Left kidney (tissue), 2 donors: ENCODE data around the gene ARHGAP9. TPM values are rescaled to one million over a fixed set of nuclear protein-coding genes. Genes with fewer than 3 reads are reported as not detected.
A peak's percentile ranks its signal among the peaks of the same experiment; 100 is the strongest.

Experiments
- DNase-seq: peaks from one replicate; pipeline ENCODE4 v3.0.0-alpha.2; 2013
- polyA plus RNA-seq: library from polyadenylated mRNA; unstranded; fragments of 120-200 nt; gene quantifications from one replicate; pipeline ENCODE4 v1.2.1, GENCODE V29; 2013; ENCODE audit not compliant: insufficient read length

The ARHGAP9 gene
- polyA plus RNA-seq, 1 donor: 2.6 TPM

GRCh38 chr12:57473886-57474285 is 5.8 kb downstream of the ARHGAP9 start:
- DNase-seq: no peak

- no peak for DNase-seq
Observed at GRCh38 chr12:57473392-57473791, 6.3 kb downstream of the ARHGAP9 start.

- no peak for DNase-seq
Observed at GRCh38 chr12:57472391-57472790, 7.3 kb downstream of the ARHGAP9 start.

GRCh38 chr12:57471661-57472060 is 8.0 kb downstream of the ARHGAP9 start:
- no peak for DNase-seq

- no peak for DNase-seq
Observed at GRCh38 chr12:57470970-57471656, 8.6 kb downstream of the ARHGAP9 start.

GRCh38 chr12:57470286-57470969 is 9.2 kb downstream of the ARHGAP9 start:
- DNase-seq: no peak

- no peak for DNase-seq
Observed at GRCh38 chr12:57469296-57470164, 10.1 kb downstream of the ARHGAP9 start.

GRCh38 chr12:57467915-57468314 is 11.8 kb downstream of the ARHGAP9 start:
- DNase-seq: no peak

- DNase-seq: no peak
Observed at GRCh38 chr12:57467212-57467874, 12.3 kb downstream of the ARHGAP9 start.

GRCh38 chr12:57465747-57466505 is 13.7 kb downstream of the ARHGAP9 start:
- DNase-seq: no peak

GRCh38 chr12:57465030-57465746 is 14.5 kb downstream of the ARHGAP9 start:
- DNase-seq: no peak

- DNase-seq: no peak
Observed at GRCh38 chr12:57464569-57464968, 15.1 kb downstream of the ARHGAP9 start.

GRCh38 chr12:57462912-57463253 is 16.8 kb downstream of the ARHGAP9 start:
- DNase-seq: no peak

GRCh38 chr12:57462251-57462911 is 17.3 kb downstream of the ARHGAP9 start:
- peak; percentile 91 for DNase-seq

- DNase-seq: no peak
Observed at GRCh38 chr12:57461917-57462250, 17.8 kb downstream of the ARHGAP9 start.

- DNase-seq: peak; percentile 80
Observed at GRCh38 chr12:57461276-57461916, 18.3 kb downstream of the ARHGAP9 start.

- DNase-seq: no peak
Observed at GRCh38 chr12:57460841-57461275, 18.8 kb downstream of the ARHGAP9 start.

- DNase-seq: no peak
Observed at GRCh38 chr12:57460468-57460784, 19.2 kb downstream of the ARHGAP9 start.

GRCh38 chr12:57459750-57460467 is 19.8 kb downstream of the ARHGAP9 start, which contains the start of gene GLI1:
TSS of gene GLI1 (plus strand) at chr12:57459785. CDS start at chr12:57463692, 3,907 bp downstream.
- DNase-seq: no peak
